Femur (tissue), 1 donor: ENCODE results near the gene PITPNM2.
"Not testable (repeated sequence)": the region's sequence is repeated elsewhere in the genome, so short reads cannot be mapped to it uniquely, and the experiment has no call there.

Source experiments
- DNase-seq: peaks from one replicate; pipeline ENCODE4 v3.0.0-alpha.2; 2017

PITPNM2 gene

GRCh38 chr12:123119808-123120207 lies 31.1 kb downstream of the PITPNM2 start:
- no peak for DNase-seq

- DNase-seq, result no peak
Observed at GRCh38 chr12:123118497-123118896, 32.4 kb downstream of the PITPNM2 start.

- DNase-seq, result peak; percentile 77
Observed at GRCh38 chr12:123115409-123116121, 35.3 kb downstream of the PITPNM2 start.

GRCh38 chr12:123114304-123115083 lies 36.4 kb downstream of the PITPNM2 start:
- no peak for DNase-seq

- no peak for DNase-seq
Observed at GRCh38 chr12:123113026-123113425, 37.9 kb downstream of the PITPNM2 start.

GRCh38 chr12:123111498-123112165 lies 39.3 kb downstream of the PITPNM2 start:
- peak; percentile 23 for DNase-seq

GRCh38 chr12:123109319-123109772 lies 41.5 kb downstream of the PITPNM2 start:
- peak; percentile 64 for DNase-seq

- no peak for DNase-seq
Observed at GRCh38 chr12:123108682-123109066, 42.2 kb downstream of the PITPNM2 start.

GRCh38 chr12:123107926-123108681 lies 42.8 kb downstream of the PITPNM2 start:
- no peak for DNase-seq

- DNase-seq, result peak; percentile 51
Observed at GRCh38 chr12:123106640-123107359, 44.1 kb downstream of the PITPNM2 start.

- no peak for DNase-seq
Observed at GRCh38 chr12:123105211-123105826, 45.6 kb downstream of the PITPNM2 start.

- DNase-seq, result no peak
Observed at GRCh38 chr12:123104809-123105208, 46.1 kb downstream of the PITPNM2 start.

GRCh38 chr12:123104094-123104493 lies 46.8 kb downstream of the PITPNM2 start:
- not testable (repeated sequence) for DNase-seq

GRCh38 chr12:123102781-123103503 lies 47.9 kb downstream of the PITPNM2 start:
- no peak for DNase-seq

- DNase-seq, result no peak
Observed at GRCh38 chr12:123102366-123102765, 48.5 kb downstream of the PITPNM2 start.

- no peak for DNase-seq
Observed at GRCh38 chr12:123101526-123101925, 49.4 kb downstream of the PITPNM2 start.
